ENCODE results near the gene GPHN.

Gene GPHN

GRCh38 chr14:66603945-66604344, 96.0 kb downstream of the GPHN start:
- no peak for DNase-seq

GRCh38 chr14:66606826-66607225, 98.9 kb downstream of the GPHN start:
- no peak for DNase-seq

GRCh38 chr14:66610154-66610563, 102.2 kb downstream of the GPHN start:
- peak; percentile 29 for DNase-seq

GRCh38 chr14:66613344-66613743, 105.4 kb downstream of the GPHN start:
- no peak for DNase-seq

GRCh38 chr14:66619952-66620351, 112.0 kb downstream of the GPHN start:
- DNase-seq = no peak

- DNase-seq = no peak
Measured at GRCh38 chr14:66623838-66624237, 115.9 kb downstream of the GPHN start.

- DNase-seq = peak; percentile 38
Measured at GRCh38 chr14:66624336-66624937, 116.5 kb downstream of the GPHN start.

- DNase-seq = no peak
Measured at GRCh38 chr14:66628636-66629035, 120.7 kb downstream of the GPHN start.

GRCh38 chr14:66629499-66629898, 121.6 kb downstream of the GPHN start:
- DNase-seq = no peak

GRCh38 chr14:66634876-66635275, 126.9 kb downstream of the GPHN start:
- no peak for DNase-seq

GRCh38 chr14:66635435-66635834, 127.5 kb downstream of the GPHN start:
- DNase-seq = no peak

- DNase-seq = no peak
Measured at GRCh38 chr14:66636240-66636639, 128.3 kb downstream of the GPHN start.

- no peak for DNase-seq
Measured at GRCh38 chr14:66638689-66639088, 130.7 kb downstream of the GPHN start.

GRCh38 chr14:66641861-66642635, 134.1 kb downstream of the GPHN start:
- DNase-seq = no peak

GRCh38 chr14:66643344-66643743, 135.4 kb downstream of the GPHN start:
- no peak for DNase-seq

GRCh38 chr14:66645716-66646115, 137.8 kb downstream of the GPHN start:
- DNase-seq = no peak

GRCh38 chr14:66649498-66649897, 141.6 kb downstream of the GPHN start:
- no peak for DNase-seq

- no peak for DNase-seq
Measured at GRCh38 chr14:66650491-66650911, 142.6 kb downstream of the GPHN start.

- no peak for DNase-seq
Measured at GRCh38 chr14:66651536-66652220, 143.7 kb downstream of the GPHN start.

GRCh38 chr14:66652525-66653106, 144.7 kb downstream of the GPHN start:
- DNase-seq = no peak

GRCh38 chr14:66657780-66658179, 149.8 kb downstream of the GPHN start:
- no peak for DNase-seq

GRCh38 chr14:66662374-66662773, 154.4 kb downstream of the GPHN start:
- DNase-seq = no peak

GRCh38 chr14:66677780-66678179, 169.8 kb downstream of the GPHN start:
- no peak for DNase-seq

- no peak for DNase-seq
Measured at GRCh38 chr14:66680216-66680615, 172.3 kb downstream of the GPHN start.

Data from MV-4-11 (cell line).